ENCODE results near the gene CLDN1.

Gene CLDN1

DNA sequence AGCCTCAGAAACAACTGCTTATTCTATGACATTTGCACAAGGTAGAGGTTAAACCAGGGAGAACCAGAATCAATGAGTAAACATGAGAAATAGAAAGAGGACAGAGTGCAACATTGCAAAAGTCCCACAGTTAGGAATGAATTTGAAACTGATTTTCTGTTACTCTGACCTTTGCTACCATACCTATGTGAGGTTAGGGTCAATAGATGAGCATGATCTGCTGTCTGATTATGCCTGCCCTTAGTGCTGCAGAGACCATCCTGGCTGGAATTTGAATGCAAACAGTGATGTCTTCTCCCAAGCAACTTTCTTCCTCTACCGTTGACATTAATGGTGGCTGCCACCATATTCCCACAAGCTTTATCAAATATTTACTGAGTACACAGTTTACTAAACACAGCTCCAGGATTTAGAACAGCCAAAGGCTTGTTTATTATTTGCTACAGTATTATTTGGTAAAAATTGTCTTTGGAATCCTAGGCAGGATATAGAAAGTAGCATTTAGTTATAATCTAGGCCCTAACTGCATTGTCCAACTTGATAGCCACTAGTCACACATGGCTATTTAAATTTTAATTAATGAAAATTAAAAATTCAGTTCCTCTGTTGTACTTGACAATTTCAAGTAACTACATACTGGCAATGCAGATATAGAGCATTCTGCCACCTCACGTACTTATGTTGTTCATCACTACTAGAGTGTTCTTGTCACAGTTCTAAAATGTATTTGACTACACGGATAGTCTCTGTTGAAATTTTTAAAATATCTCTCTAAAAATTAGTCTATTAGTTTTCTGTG, 8.9 kb upstream of the CLDN1 start:
- DNase-seq (ENCODE audit: low spot score) = peak; percentile 52

DNA sequence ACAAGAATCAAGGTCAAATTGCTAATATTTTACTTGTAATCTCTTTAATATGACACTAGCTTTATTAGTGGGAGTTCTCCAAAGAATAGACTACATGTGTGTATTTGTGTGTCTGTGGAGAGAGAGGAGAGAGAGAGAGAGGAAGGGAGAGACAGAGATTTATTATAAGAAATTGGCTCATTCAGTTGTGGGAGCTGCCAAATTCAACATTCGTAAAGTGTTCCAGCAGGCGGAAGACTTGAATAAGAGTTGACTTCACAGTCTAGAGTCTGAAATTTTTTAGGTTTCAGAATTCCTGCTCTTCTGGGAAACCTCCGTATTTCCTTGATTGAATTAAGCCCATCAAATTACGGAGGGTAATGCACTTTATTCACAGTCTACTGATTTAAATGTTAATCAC, 4.7 kb upstream of the CLDN1 start:
- DNase-seq (ENCODE audit: low spot score) = no peak

DNA sequence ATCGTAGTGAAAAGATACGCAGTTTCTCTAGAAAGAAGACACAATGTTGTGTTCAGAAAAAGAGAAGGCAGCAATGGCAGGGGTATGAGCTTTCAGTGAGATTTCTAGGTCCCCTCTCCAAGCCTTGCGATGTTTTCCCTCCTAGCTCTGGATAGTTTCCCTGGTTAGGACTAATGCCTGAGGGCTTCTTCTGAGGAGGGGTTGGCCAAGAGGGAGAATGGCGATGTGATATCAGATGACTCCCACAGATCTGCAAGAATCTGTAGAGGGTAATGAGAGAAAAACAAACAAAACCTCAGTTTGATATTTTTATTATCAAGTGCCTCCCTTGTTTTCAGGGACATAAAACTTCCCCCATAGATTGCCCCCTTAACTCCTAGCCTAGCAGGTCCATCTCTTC, 4.1 kb upstream of the CLDN1 start:
- no peak for DNase-seq (ENCODE audit: low spot score)

DNA sequence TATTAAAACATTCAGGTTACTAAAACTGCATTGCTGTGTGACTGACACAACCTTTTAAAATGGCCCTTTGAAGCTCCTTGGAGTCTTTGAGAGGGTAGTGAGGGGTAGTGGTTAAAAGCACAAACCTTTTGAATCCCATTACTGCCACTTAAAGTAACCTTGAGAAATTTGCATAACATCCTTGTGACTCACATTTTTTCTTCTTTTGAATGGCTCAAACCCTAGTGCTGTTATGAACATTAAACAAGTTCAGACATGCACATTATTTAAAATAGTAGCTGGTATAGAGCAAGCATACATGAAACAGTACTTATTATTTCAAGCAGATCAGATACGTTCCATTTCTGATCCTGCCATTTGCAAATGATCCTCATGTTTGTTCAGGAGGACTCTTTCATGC, 3.7 kb upstream of the CLDN1 start:
- DNase-seq (ENCODE audit: low spot score) = no peak

DNA sequence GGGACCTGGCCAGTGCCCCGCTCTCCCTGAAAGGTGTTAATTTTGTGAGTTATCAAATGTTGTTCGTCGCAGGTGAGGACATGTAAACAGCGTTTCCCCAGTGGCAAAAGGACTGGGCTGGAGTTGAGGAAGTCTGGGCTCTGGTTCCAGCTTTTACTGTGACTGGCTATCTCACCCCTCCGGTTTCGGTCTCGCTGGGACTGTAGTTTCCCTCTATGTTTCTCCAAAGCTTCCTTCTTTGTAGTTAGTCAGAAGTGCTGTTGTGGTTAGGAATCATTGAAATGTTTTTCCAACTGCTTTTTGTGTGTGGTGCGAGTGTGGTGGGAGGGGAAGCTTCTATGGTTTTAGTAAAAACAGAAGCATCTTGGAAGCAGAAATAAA, 990 bp upstream of the CLDN1 start:
- no peak for DNase-seq (ENCODE audit: low spot score)

DNA sequence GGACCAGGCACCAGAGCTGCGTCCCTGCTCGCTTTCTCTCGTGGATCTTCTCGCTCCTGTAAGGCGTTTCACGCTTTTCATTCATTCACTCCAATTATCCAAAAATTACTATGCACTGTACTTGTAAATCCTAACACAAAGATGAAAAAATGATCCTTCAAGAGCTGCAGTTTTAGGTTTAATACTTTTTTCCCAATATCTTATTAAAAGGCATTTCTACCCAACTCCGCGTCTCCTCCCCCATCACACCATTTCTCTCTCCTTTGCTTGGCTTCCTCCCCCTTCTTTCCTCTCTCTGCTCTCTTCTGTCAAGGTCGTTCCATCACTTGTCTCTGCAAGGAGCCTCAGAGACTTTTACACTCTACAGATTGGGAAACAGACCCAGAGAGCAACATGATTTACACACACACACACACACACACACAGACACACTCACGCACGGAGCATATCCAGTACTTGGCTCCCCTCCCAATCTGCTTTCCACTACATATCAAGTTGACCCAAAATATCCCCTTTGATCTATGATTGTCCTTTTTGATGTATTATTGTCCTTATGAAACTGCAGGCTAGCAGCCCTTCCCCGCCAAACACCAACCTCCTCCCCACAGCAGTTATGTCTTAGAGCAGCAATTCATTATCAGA, 479 bp upstream of the CLDN1 start:
- no peak for DNase-seq (ENCODE audit: low spot score)

DNA sequence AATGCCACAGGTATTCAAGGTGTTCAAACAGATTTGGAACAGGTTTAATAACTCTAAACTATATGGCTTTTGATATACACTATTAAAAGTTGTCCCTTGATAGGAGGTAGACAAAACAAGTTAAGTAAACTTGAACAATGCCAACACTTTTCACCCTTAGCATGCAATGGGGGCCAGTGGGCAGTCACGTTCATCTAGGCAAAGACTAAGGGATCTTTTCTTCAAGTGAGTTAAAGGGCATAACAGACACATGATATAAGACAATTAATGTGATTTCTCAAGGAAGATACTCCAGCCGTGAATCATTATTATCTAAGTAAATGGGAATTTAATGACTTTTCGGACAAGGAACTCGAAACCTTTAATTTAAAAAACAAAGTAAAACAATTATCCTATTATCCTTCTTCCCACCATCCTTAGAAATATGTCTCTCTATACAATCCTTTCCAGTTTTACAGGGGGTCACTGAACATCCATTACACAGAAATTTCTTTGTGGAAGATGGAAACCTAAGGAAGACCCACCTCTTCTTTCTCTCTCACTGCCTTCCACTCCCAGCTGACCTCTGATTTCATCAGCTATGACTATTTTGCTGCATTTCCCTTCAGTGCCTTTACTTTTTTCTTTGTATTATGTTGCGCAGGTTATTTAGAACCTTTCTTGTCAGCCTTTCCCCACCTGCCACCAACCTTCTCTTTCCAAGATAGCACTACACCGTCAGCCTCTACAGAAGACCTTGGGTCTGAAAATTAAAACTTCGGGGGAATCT, 1.5 kb downstream of the CLDN1 start:
- DNase-seq (ENCODE audit: low spot score) = no peak

DNA sequence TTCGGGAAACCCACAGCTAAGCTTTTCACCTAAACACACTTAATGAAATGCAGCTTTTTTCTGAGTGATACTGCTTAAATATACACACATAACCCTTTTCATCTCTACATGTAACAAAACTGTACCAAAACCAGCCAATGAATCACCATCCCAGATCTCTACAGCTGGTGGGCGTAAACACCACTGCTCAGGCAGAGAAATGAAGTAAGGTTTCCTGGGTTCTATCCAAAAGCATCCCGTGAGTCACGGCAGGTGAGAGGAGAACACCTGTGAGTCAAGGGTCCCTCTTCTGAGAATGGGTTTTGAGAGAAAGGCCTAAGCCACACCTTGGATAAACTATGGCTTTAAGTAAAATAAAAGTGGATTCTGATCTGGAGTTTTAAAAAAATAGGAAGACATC, 2.6 kb downstream of the CLDN1 start:
- no peak for DNase-seq (ENCODE audit: low spot score)

DNA sequence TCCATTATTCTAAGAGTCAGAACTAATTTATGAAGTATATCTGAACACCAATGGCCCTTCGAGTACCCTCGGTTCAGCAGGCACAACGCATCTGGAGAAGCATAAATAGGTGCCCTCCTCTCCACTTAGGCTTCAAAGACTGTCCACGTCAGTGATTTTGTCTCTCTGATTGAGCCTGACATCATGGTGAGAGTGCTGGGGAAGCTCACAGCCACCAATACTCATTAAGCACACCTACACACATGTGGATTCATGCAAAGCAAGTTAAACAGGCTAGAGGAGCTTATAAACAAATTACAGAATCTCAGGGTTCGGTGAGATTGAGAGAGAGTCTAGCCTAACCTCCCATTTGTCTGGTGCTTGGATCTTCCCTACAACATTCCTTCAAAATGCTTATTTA, 3.6 kb downstream of the CLDN1 start:
- DNase-seq (ENCODE audit: low spot score) = no peak

DNA sequence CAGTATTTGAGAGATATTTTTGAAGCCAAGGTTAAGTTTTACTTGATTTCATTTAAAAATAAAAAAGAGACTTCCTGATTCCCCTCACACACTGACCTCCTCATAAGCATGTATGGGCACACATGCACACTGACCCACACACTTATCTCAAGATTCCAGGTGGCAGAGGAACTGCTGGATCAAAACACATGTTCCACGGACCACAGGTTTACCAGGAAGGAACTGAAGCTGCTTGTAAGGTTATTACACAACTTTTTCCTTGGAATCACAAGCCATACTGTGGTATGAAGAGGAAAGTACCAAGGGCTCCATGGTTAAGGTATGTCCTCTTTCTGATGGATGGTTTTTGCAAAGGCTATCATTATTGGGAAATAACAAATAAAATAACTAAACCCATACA, 7.5 kb downstream of the CLDN1 start:
- DNase-seq (ENCODE audit: low spot score) = no peak

DNA sequence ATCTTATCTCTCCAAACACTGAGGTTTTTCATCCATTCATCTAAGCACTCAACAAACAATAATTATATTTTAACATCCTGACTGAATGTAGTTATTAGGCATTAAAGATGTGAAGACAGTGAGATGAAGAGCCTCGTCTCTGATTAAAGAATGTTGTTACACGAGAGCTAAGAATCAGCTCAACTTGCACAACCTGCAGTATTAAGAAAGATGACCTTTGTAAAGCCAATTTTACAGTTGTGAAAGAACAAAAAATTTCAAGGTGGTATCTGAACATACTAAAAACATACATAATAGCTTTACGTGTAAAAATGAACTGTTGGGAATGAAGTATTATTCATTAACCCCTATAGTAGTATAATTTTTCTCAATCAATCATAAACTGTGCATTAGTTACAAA, 12.8 kb downstream of the CLDN1 start:
- DNase-seq (ENCODE audit: low spot score) = no peak

DNA sequence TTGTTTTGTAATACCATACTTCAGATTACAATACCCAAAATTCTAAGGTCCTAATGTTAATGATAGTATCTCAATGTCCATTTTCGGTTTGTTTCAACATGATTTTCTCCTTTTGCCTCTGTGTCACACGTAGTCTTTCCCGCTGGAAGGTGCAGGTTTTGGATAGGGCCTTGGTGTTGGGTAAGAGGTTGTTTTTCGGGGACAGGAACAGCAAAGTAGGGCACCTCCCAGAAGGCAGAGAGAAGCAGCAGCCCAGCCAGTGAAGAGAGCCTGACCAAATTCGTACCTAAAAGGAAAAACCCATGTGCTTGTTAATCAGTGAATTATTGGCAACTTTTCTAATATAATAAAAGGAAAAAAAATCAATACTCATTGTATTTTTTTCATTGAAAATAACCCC, 14.1 kb downstream of the CLDN1 start:
- no peak for DNase-seq (ENCODE audit: low spot score)

DNA sequence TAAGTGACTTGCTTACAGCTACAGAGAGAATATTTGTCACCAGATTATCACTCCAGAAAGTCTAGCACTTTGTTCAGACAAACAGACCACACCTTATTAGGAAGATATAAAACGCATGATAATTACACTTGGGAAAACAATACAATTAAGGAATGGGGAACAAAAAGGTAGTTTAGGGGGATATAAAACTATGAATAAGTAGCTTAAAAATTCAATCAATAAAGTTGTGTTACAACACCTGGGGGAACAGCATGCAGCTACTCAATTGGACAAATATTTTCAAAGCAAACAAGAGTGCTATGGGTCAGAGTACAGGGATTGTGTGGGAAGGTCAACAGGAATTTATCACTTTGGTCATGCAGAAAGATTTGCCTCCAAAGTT, 15.1 kb downstream of the CLDN1 start:
- peak; percentile 54 for DNase-seq (ENCODE audit: low spot score)

DNA sequence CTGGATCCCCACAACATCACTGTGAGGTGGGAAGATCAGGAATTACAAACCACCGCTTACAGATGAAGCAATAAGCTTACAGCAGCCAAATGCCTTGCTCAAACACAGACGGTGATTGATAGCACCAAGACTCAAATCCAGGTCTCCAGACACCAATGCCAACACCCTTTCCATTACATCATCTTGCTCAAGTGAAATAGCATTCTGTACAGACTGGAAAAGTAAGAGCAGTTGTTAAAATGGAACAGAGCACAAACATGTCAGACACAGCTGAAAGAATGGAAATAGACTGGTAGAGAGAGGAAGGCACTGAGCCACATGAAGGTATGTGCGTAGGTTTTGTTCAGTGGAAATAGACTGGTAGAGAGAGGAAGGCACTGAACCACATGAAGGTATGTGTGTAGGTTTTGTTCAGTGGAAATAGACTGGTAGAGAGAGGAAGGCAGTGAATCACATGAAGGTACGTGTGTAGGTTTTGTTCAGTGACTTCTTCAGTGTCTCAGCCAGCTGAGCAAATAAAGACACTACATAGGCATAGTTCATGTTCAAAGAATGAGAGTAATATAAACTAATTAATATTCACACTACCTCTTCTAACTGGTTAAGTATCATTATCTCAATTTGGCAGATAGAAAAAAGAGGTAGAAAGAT, 15.6 kb downstream of the CLDN1 start:
- peak; percentile 27 for DNase-seq (ENCODE audit: low spot score)

DNA sequence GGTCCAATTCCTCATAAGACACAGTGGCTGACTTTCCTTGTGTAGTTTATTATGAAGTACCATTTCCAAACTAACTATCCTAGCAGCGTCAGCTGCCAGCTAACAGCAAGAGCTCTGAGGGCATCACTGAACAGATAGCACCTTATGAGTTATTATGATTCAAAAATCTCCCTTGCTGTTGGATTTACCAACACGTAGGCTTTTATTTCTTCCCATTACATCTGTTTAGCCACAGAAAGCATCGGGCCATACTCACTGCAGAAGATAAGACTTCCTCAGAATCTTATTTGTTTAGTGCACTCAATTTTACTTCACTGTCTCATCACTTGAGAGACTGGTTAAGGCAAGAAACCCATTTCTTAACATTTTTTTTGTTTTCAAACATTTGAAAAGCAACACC, 16.2 kb downstream of the CLDN1 start:
- no peak for DNase-seq (ENCODE audit: low spot score)

DNA sequence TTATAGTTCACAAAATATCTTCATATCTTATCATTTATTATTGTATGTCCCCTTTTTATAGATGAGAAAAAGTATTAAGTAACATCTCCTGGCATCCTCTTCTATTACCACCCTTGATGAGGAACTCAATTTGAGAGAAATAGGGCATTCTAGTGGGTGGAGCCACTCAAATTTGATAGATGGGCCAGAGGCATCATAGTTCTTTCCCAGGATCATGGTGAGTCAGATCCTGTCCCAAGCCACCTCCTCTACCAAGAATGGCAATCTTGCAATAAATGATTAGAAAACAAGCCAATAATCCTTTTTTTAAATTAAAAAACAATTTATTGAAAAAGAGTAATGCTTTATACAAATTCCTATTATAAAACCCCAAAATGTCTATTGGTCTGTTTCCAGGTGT, 16.8 kb downstream of the CLDN1 start:
- DNase-seq (ENCODE audit: low spot score) = no peak

DNA sequence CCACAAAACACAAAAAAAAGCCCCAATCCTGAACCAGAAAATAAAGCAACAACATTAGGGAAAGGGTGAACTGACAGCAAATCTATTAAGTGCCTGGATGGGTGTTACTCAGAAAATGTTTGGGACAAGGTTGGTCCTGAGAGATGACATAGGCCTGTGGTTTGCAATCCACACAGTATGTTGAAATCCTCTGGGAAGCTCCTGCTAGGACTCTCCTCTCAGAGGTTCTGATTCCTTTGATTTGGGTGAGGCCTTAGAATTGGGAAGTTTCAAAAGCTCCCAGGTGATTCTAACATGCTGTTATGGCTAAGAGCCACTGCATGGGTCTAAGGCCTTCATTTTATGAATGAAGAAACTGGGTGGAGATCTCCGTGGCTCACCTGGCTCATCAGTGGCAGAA, 18.4 kb downstream of the CLDN1 start:
- DNase-seq (ENCODE audit: low spot score) = no peak

DNA sequence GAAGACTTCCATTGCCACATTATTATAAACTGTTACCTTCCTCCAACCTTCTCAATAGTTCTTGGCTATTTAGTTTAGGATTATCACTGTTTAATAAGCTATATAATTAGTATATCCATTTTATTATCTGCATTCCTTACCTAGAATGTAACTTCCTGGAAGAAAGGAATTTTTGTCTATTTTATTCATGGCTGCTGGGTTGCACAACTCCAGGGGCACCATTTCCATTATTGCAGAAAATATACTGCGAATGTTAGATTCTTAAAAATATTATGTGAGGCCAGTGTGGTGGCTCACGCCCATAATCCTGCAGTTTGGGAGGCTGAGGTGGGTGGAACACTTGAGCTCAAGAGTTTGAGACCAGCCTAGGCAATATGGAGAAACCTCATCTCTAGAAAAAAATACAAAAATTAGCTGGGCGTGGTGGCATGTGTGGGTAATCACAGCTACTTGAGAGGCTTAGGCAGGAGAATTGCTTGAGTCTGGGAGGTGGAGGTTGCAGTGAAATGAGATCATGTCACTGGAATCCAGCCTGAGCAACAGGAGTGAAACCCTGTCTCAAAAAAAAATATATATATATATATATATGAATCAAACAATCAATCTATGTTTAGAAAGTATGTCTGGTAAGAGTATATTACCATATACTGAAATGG, 19.9 kb downstream of the CLDN1 start:
- DNase-seq (ENCODE audit: low spot score) = no peak

DNA sequence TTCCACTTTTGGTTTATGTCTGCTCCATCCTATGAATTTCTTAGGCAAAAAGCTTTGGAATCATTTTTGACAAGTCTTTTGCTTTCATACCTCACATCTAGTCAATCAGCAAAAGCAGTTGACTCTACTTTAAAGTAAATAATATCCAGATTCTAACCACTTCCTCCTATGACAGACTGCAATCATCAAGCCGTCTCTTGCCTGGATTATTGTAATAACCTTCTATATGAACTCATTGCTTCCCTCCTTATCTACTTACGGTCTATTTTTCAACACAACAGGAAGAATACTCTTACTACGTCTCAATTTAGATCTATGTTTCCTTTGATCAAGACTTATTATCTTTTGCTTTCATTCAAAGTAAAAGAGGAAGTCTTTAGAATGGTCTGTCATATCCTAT, 20.7 kb downstream of the CLDN1 start:
- no peak for DNase-seq (ENCODE audit: low spot score)

DNA sequence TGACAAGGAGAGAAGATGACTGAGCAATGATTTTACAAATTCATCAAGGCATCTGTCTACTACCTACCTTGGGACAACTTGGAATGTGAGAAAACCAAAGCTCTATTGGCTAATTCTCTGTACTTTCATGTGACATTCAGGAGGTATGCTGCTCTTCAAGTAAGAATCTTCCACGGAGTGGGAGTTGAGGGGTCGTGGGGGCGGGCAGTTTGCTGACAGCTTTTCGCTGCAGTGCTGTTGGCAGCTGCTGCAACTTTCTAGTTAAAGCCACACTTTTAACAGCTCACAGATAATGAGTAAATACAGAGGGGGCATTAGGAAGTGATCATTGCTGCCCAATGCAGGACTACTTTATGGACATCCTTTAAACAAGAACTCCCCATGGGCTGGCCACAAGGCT, 22.3 kb downstream of the CLDN1 start:
- no peak for DNase-seq (ENCODE audit: low spot score)

DNA sequence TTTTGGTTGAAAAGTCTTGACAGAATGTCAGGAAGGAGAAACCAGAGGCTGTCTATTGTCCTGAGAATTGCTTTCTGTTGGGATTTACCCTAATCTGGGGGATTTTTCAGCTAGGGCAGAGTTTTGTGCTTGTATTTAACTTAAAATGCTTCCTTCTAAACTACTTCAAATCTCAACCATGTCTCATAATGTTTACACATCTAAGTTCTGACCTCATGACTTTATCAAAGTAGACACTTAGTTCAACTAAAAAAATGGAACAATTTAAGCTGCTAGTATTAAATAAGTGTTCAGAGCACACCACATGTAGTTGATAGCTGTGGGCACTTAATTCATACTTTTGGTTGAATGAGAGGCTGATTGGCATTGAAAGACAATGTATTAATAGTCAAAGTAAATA, 28.2 kb downstream of the CLDN1 start:
- no peak for DNase-seq (ENCODE audit: low spot score)

DNA sequence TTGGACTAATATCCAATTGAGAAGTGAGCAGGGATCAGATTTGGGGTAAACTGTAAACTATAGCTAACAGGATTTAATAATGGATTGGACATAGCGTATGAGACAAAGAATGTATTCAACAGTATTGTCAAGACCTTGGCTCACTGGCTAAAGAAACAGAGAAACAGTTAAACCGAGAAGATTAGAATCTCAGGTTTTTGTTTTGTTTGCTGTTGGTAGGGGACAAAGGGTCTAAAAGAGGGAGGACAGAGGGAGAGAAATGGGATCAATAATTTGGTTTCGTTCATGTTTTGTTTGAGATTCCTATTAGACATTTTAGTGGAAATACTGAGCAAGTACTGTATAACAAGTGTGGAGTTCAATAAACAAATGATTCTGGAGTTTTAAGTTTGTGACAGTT, 28.6 kb downstream of the CLDN1 start:
- DNase-seq (ENCODE audit: low spot score) = no peak
